H9 (cell line): Measurements from ENCODE around the gene EML5. TPM values are rescaled to one million over a fixed set of nuclear protein-coding genes. Genes with fewer than 3 reads are reported as not detected.

Experiments
- DNase-seq: peaks from one replicate; pipeline ENCODE4 v3.0.0-alpha.2; 2017
- H2AFZ ChIP-seq: one replicate; pipeline ENCODE4 v1.6.1; 2013; ENCODE audit warnings: mild to moderate bottlenecking, low read length, control low read depth, moderate library complexity
- H2AK5ac ChIP-seq: 2 replicates; pipeline ENCODE4 v1.6.1; 2013; ENCODE audit warnings: low read length, control low read depth, mixed read lengths; ENCODE audit not compliant: insufficient read length
- H2BK120ac ChIP-seq: one replicate; pipeline ENCODE4 v1.6.1; 2013; ENCODE audit warnings: low read depth, mild to moderate bottlenecking, low read length, control low read depth, inconsistent platforms; ENCODE audit not compliant: poor library complexity, severe bottlenecking
- H2BK12ac ChIP-seq: 2 replicates; pipeline ENCODE4 v1.6.1; 2013; ENCODE audit warnings: low read length, control low read depth, mixed read lengths, low read depth; ENCODE audit not compliant: insufficient read length
- H2BK15ac ChIP-seq: 2 replicates; pipeline ENCODE4 v1.6.1; 2013; ENCODE audit warnings: low read depth, low read length, control low read depth
- H2BK20ac ChIP-seq: one replicate; pipeline ENCODE4 v1.6.1; 2013; ENCODE audit warnings: low read depth, mild to moderate bottlenecking, low read length, control low read depth, inconsistent platforms; ENCODE audit not compliant: poor library complexity, severe bottlenecking
- H2BK5ac ChIP-seq: 2 replicates; pipeline ENCODE4 v1.6.1; 2013; ENCODE audit warnings: low read length, control low read depth, mixed read lengths; ENCODE audit not compliant: insufficient read length
- H3K14ac ChIP-seq: 2 replicates; pipeline ENCODE4 v1.6.1; 2013; ENCODE audit warnings: low read length, control low read depth; ENCODE audit not compliant: insufficient read depth
- H3K18ac ChIP-seq: 2 replicates; pipeline ENCODE4 v1.6.1; 2013; ENCODE audit warnings: low read depth, mild to moderate bottlenecking, mixed read lengths, low read length, control low read depth; ENCODE audit not compliant: insufficient read length
- H3K23ac ChIP-seq: 2 replicates; pipeline ENCODE4 v1.6.1; 2013; ENCODE audit warnings: low read length, control low read depth, mixed read lengths, low read depth; ENCODE audit not compliant: insufficient read length
- H3K23me2 ChIP-seq: 2 replicates; pipeline ENCODE4 v1.6.1; 2013; ENCODE audit warnings: low read depth, mild to moderate bottlenecking, mixed read lengths, low read length, control low read depth; ENCODE audit not compliant: insufficient read length, poor library complexity, severe bottlenecking
- H3K27ac ChIP-seq: 2 replicates; pipeline ENCODE4 v1.5.1; 2013; ENCODE audit warnings: low read length, control low read depth, mixed read lengths, low read depth; ENCODE audit not compliant: insufficient read length
- H3K27me3 ChIP-seq: 2 replicates; pipeline ENCODE4 v1.6.1; 2013; ENCODE audit warnings: low read length, control low read depth, inconsistent platforms; ENCODE audit not compliant: insufficient read depth
- H3K4ac ChIP-seq: 2 replicates; pipeline ENCODE4 v1.6.1; 2013; ENCODE audit warnings: low read depth, mild to moderate bottlenecking, control low read depth, inconsistent platforms, low read length, moderate library complexity
- H3K4me1 ChIP-seq: 2 replicates; pipeline ENCODE4 v1.6.1; 2013; ENCODE audit warnings: low read length, control low read depth, inconsistent platforms; ENCODE audit not compliant: insufficient read depth
- H3K4me2 ChIP-seq: 2 replicates; pipeline ENCODE4 v1.6.1; 2013; ENCODE audit warnings: low read length, control low read depth, mixed read lengths; ENCODE audit not compliant: insufficient read length, insufficient read depth
- H3K56ac ChIP-seq: 2 replicates; pipeline ENCODE4 v1.6.1; 2013; ENCODE audit warnings: low read depth, mild to moderate bottlenecking, mixed read lengths, low read length, control low read depth; ENCODE audit not compliant: insufficient read length
- H3K79me1 ChIP-seq: 2 replicates; pipeline ENCODE4 v1.6.1; 2013; ENCODE audit warnings: low read depth, mild to moderate bottlenecking, moderate library complexity, low read length, control low read depth, inconsistent platforms; ENCODE audit not compliant: insufficient read depth, poor library complexity, severe bottlenecking
- H3K79me2 ChIP-seq: 2 replicates; pipeline ENCODE4 v1.6.1; 2013; ENCODE audit warnings: low read length, control low read depth, inconsistent platforms; ENCODE audit not compliant: insufficient read depth
- H3K9ac ChIP-seq: 2 replicates; pipeline ENCODE4 v1.6.1; 2013; ENCODE audit warnings: low read length, control low read depth, mixed read lengths; ENCODE audit not compliant: insufficient read length; ENCODE audit errors: extremely low read depth
- H3K9me3 ChIP-seq: one replicate; pipeline ENCODE4 v1.6.1; 2013; ENCODE audit warnings: low read depth, low read length, inconsistent platforms; ENCODE audit not compliant: control insufficient read depth
- H3T11ph ChIP-seq: one replicate; pipeline ENCODE4 v1.6.1; 2013; ENCODE audit warnings: mild to moderate bottlenecking, low read length, control low read depth, inconsistent platforms
- H4K20me1 ChIP-seq: one replicate; pipeline ENCODE4 v1.6.1; 2013; ENCODE audit not compliant: control insufficient read depth, insufficient read length, insufficient read depth
- H4K5ac ChIP-seq: 2 replicates; pipeline ENCODE4 v1.6.1; 2013; ENCODE audit warnings: low read depth, mild to moderate bottlenecking, mixed read lengths, low read length, control low read depth; ENCODE audit not compliant: insufficient read length
- H4K8ac ChIP-seq: replicated peaks from 2 replicates; pipeline ENCODE4 v1.6.1; 2013; ENCODE audit warnings: low read length, control low read depth, mixed read lengths, low read depth; ENCODE audit not compliant: insufficient read length
- H4K91ac ChIP-seq: 2 replicates; pipeline ENCODE4 v1.6.1; 2013; ENCODE audit warnings: low read depth, mild to moderate bottlenecking, moderate library complexity, mixed read lengths, low read length, control low read depth; ENCODE audit not compliant: insufficient read length
- H3K27ac Mint-ChIP-seq, 3 experiments: 2 replicates in 2 of 3; 3 replicates in 1 of 3; pipeline ENCODE4 v1.8.0; 2020 to 2021; ENCODE audit warnings: mixed read lengths in 3 of 3, mild to moderate bottlenecking in 1 of 3, moderate library complexity in 1 of 3
- H3K27me3 Mint-ChIP-seq: 2 replicates; pipeline ENCODE4 v1.8.0; 2021; ENCODE audit warnings: low read depth, mild to moderate bottlenecking, moderate library complexity, mixed read lengths
- H3K36me3 Mint-ChIP-seq, 3 experiments: 2 replicates in 2 of 3; 3 replicates in 1 of 3; pipeline ENCODE4 v1.8.0; 2020 to 2021; ENCODE audit warnings: low read depth in 3 of 3, mixed read lengths in 3 of 3; ENCODE audit not compliant: insufficient read depth in 1 of 3
- H3K4me1 Mint-ChIP-seq, 2 experiments: 2 replicates each; pipeline ENCODE4 v1.8.0; 2020; ENCODE audit warnings: mixed read lengths in 2 of 2
- H3K4me3 Mint-ChIP-seq, 2 experiments: 2 replicates in 1 of 2; 3 replicates in 1 of 2; pipeline ENCODE4 v1.8.0; 2020 to 2021; ENCODE audit warnings: mild to moderate bottlenecking in 2 of 2, mixed read lengths in 2 of 2, moderate library complexity in 1 of 2
- H3K9me3 Mint-ChIP-seq, 2 experiments: 2 replicates in 1 of 2; 3 replicates in 1 of 2; pipeline ENCODE4 v1.8.0; 2020; ENCODE audit warnings: mild to moderate bottlenecking in 2 of 2, mixed read lengths in 2 of 2, moderate library complexity in 1 of 2
- WGBS: extraction: QIAGEN DNeasy Blood & Tissue Kit; methylation state at CpG from one replicate; pipeline ENCODE4 v1.1.7; 2013; ENCODE audit warnings: missing lambda C conversion rate, low lambda C conversion rate, mixed read lengths; ENCODE audit not compliant: insufficient read length; ENCODE audit errors: extremely low coverage; 5-methylcytosine and 5-hydroxymethylcytosine counted together
- total RNA-seq: library from RNA; stranded (reverse); gene quantifications from 2 replicates; pipeline ENCODE4 v1.2.1, GENCODE V29; 2021
- TF ChIP-seq, protein P1 (sequence below): fragments of 200-600 bp; sonication (generic); conservative IDR thresholded peaks from 3 replicates; pipeline ENCODE4 v1.8.0; 2021; ENCODE audit warnings: antibody characterized with exemption, mild to moderate bottlenecking

EML5 gene
- total RNA-seq, 1 experiment from 2014 or later, result 0.81 TPM

GRCh38 chr14:88829188-88829587 lies 36.4 kb upstream of the EML5 start:
- Histone ChIP-seq H3K79me2 (no peaks in the 10 kb centered on the region), H3K4me1 (no peaks in the 10 kb centered on the region), H3K23ac (no peak overlapping the region), H3K18ac (no peak overlapping the region), H3K27me3 (no peaks in the 10 kb centered on the region), H3K14ac (no peak overlapping the region), H3K4me2 (no peak overlapping the region), H4K8ac (no peak overlapping the region), H4K5ac (no peak overlapping the region), H3K9me3 (no peaks in the 10 kb centered on the region), H2AK5ac (no peak overlapping the region), H3K79me1 (no peaks in the 10 kb centered on the region), H2BK120ac (no peak overlapping the region), H2BK15ac (no peak overlapping the region), H3K4ac (no peak overlapping the region), H2BK20ac (no peak overlapping the region), H3K23me2 (peaks cover 8% of the 10 kb centered on the region), H2BK12ac (no peak overlapping the region), H2AFZ (no peak overlapping the region), H3K56ac (no peak overlapping the region), H3K9ac (no peak overlapping the region), H4K20me1 (no peaks in the 10 kb centered on the region), H3K27ac (no peak overlapping the region), H3T11ph (no peak overlapping the region), H4K91ac (no peak overlapping the region), H2BK5ac (no peak overlapping the region)
- Mint-ChIP-seq H3K36me3 (peaks cover 5 to 12% (median 5%) of the 10 kb centered on the region in 3 experiments; a peak in 6 of 7 replicates), H3K4me1 (peaks cover 19 to 25% of the 10 kb centered on the region in 2 experiments), H3K4me3 (no peak overlapping the region), H3K9me3 (peaks cover 0 to 2% of the 10 kb centered on the region in 2 experiments; a peak in 2 of 5 replicates), H3K27me3 (no peaks in the 10 kb centered on the region), H3K27ac (no peak overlapping the region)
- TF ChIP-seq, protein P1, sequence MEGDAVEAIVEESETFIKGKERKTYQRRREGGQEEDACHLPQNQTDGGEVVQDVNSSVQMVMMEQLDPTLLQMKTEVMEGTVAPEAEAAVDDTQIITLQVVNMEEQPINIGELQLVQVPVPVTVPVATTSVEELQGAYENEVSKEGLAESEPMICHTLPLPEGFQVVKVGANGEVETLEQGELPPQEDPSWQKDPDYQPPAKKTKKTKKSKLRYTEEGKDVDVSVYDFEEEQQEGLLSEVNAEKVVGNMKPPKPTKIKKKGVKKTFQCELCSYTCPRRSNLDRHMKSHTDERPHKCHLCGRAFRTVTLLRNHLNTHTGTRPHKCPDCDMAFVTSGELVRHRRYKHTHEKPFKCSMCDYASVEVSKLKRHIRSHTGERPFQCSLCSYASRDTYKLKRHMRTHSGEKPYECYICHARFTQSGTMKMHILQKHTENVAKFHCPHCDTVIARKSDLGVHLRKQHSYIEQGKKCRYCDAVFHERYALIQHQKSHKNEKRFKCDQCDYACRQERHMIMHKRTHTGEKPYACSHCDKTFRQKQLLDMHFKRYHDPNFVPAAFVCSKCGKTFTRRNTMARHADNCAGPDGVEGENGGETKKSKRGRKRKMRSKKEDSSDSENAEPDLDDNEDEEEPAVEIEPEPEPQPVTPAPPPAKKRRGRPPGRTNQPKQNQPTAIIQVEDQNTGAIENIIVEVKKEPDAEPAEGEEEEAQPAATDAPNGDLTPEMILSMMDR, result no peak
- no peak for DNase-seq
- no CpG with 5 or more reads among the region's 3 CpGs for WGBS
